IMR-90 (cell line): ENCODE data around the gene SLC35C1. TPM values are rescaled to one million over a fixed set of nuclear protein-coding genes. Genes with fewer than 3 reads are reported as not detected.

Experiments
- ATAC-seq: fragments of 200-7000 bp; cut with Tn5 transposase; 2 replicates; pipeline ENCODE4 v1.9.1; 2020; ENCODE audit warnings: low read depth, mild to moderate bottlenecking, moderate library complexity
- BruUV-seq: library from RNA; stranded (reverse); fragments of 400-500 nt; replicated peaks from 2 replicates; lab custom pipeline; 2021; lab: Mats Ljungman, UMichigan
- CTCF ChIA-PET: fragments of 300-600 bp; formaldehyde crosslinking; extraction: SDS; loops from one replicate; lab custom pipeline; 2021; ENCODE audit warnings: antibody characterized with exemption; lab: Yijun Ruan, JAX
- POLR2A ChIA-PET: fragments of 300-600 bp; sonication (Branson Sonifier 250); formaldehyde crosslinking; loops from one replicate; lab custom pipeline; 2022; ENCODE audit warnings: antibody characterized with exemption; ENCODE audit not compliant: unreplicated experiment; lab: Charles Lee
- DNase-seq: peaks from one replicate; pipeline ENCODE4 v3.0.0; 2013
- H2AFZ ChIP-seq: replicated peaks from 2 replicates; pipeline ENCODE3; 2013; ENCODE audit warnings: low read length, mild to moderate bottlenecking; ENCODE audit not compliant: poor library complexity
- H2AK5ac ChIP-seq: 2 replicates; pipeline ENCODE4 v1.6.1; 2013; ENCODE audit warnings: low read depth, low read length, inconsistent platforms
- H2AK9ac ChIP-seq: replicated peaks from 2 replicates; pipeline ENCODE3; 2013; ENCODE audit warnings: mild to moderate bottlenecking, low read depth, low read length, moderate library complexity; ENCODE audit not compliant: poor library complexity
- H2BK120ac ChIP-seq: 2 replicates; pipeline ENCODE4 v1.6.1; 2013; ENCODE audit warnings: low read depth, low read length, inconsistent platforms
- H2BK15ac ChIP-seq: 3 replicates; pipeline ENCODE4 v1.6.1; 2013; ENCODE audit warnings: low read depth, low read length, inconsistent platforms
- H2BK20ac ChIP-seq: 2 replicates; pipeline ENCODE4 v1.6.1; 2013; ENCODE audit warnings: low read depth, mild to moderate bottlenecking, inconsistent platforms, low read length, moderate library complexity
- H2BK5ac ChIP-seq: 2 replicates; pipeline ENCODE4 v1.6.1; 2013; ENCODE audit warnings: mild to moderate bottlenecking, low read depth, low read length, inconsistent platforms; ENCODE audit not compliant: poor library complexity, severe bottlenecking
- H3K14ac ChIP-seq: replicated peaks from 2 replicates; pipeline ENCODE4 v1.6.1; 2013; ENCODE audit warnings: low read depth, low read length, inconsistent platforms
- H3K18ac ChIP-seq: 2 replicates; pipeline ENCODE4 v1.6.1; 2013; ENCODE audit warnings: low read depth, low read length, control low read depth
- H3K23ac ChIP-seq: 2 replicates; pipeline ENCODE4 v1.6.1; 2013; ENCODE audit warnings: low read depth, low read length, inconsistent platforms
- H3K27ac ChIP-seq: 2 replicates; pipeline ENCODE4 v1.5.1; 2013; ENCODE audit warnings: mild to moderate bottlenecking, control low read depth, low read length; ENCODE audit not compliant: insufficient read depth
- H3K27me3 ChIP-seq: 2 replicates; pipeline ENCODE4 v1.6.1; 2013; ENCODE audit warnings: low read length; ENCODE audit not compliant: control insufficient read depth, insufficient read depth
- H3K36me3 ChIP-seq: 2 replicates; pipeline ENCODE4 v1.6.1; 2013; ENCODE audit warnings: low read length, mixed read lengths; ENCODE audit not compliant: control insufficient read depth, insufficient read depth
- H3K4ac ChIP-seq: 2 replicates; pipeline ENCODE4 v1.6.1; 2013; ENCODE audit warnings: low read depth, low read length, inconsistent platforms
- H3K4me1 ChIP-seq: 2 replicates; pipeline ENCODE4 v1.6.1; 2013; ENCODE audit warnings: low read length, mixed read lengths; ENCODE audit not compliant: control insufficient read depth, insufficient read depth
- H3K4me2 ChIP-seq: 2 replicates; pipeline ENCODE4 v1.6.1; 2013; ENCODE audit warnings: low read depth, mild to moderate bottlenecking, control low read depth, low read length, moderate library complexity
- H3K4me3 ChIP-seq: 2 replicates; pipeline ENCODE4 v1.5.1; 2013; ENCODE audit warnings: low read depth, mild to moderate bottlenecking, control low read depth, low read length, moderate library complexity; ENCODE audit not compliant: insufficient read depth
- H3K56ac ChIP-seq: 2 replicates; pipeline ENCODE4 v1.6.1; 2013; ENCODE audit warnings: low read length, inconsistent platforms; ENCODE audit not compliant: insufficient read depth; ENCODE audit errors: extremely low read depth
- H3K79me1 ChIP-seq, 2 experiments: 2 replicates each; pipeline ENCODE4 v1.6.1; 2013; ENCODE audit warnings: low read length in 2 of 2, inconsistent platforms in 1 of 2, low read depth in 1 of 2
- H3K9ac ChIP-seq: 2 replicates; pipeline ENCODE4 v1.6.1; 2013; ENCODE audit warnings: low read depth, low read length, control low read depth
- H3K9me1 ChIP-seq: 2 replicates; pipeline ENCODE4 v1.6.1; 2013; ENCODE audit warnings: low read length, inconsistent platforms; ENCODE audit not compliant: insufficient read depth
- H3K9me3 ChIP-seq: 2 replicates; pipeline ENCODE4 v1.6.1; 2013; ENCODE audit warnings: low read length; ENCODE audit not compliant: control insufficient read depth, insufficient read depth
- H4K20me1 ChIP-seq: 2 replicates; pipeline ENCODE4 v1.6.1; 2013; ENCODE audit warnings: low read length, inconsistent platforms; ENCODE audit not compliant: insufficient read depth
- H4K5ac ChIP-seq: 2 replicates; pipeline ENCODE4 v1.6.1; 2013; ENCODE audit warnings: mild to moderate bottlenecking, low read depth, low read length, control low read depth
- H4K8ac ChIP-seq, 2 experiments: 2 replicates each; pipeline ENCODE4 v1.6.1; 2013; ENCODE audit warnings: low read depth in 2 of 2, low read length in 2 of 2, control low read depth in 1 of 2, inconsistent platforms in 1 of 2
- H4K91ac ChIP-seq: 2 replicates; pipeline ENCODE4 v1.6.1; 2013; ENCODE audit warnings: low read depth, low read length, inconsistent platforms; ENCODE audit not compliant: insufficient read depth
- BHLHE40 ChIP-seq: fragments of 150-350 bp; IDR thresholded peaks from 2 replicates; pipeline ENCODE4 v1.6.1; 2016; ENCODE audit warnings: mild to moderate bottlenecking, low read depth, low read length
- CEBPB ChIP-seq: IDR thresholded peaks from 2 replicates; pipeline ENCODE4 v1.6.1; 2012; ENCODE audit warnings: low read depth, low read length, improper control_type of control experiment
- CHD1 ChIP-seq: IDR thresholded peaks from 2 replicates; pipeline ENCODE4 v1.6.1; 2012; ENCODE audit warnings: low read depth, low read length, improper control_type of control experiment
- MAFK ChIP-seq: IDR thresholded peaks from 2 replicates; pipeline ENCODE4 v1.6.1; 2012; ENCODE audit warnings: low read depth, low read length, improper control_type of control experiment
- MAZ ChIP-seq: IDR thresholded peaks from 2 replicates; pipeline ENCODE4 v1.6.1; 2012; ENCODE audit warnings: low read depth, mild to moderate bottlenecking, low read length, improper control_type of control experiment, moderate library complexity, borderline replicate concordance
- MXI1 ChIP-seq: IDR thresholded peaks from 2 replicates; pipeline ENCODE4 v1.6.1; 2012; ENCODE audit warnings: low read depth, mild to moderate bottlenecking, low read length, moderate library complexity, borderline replicate concordance
- NFE2L2 ChIP-seq: fragments of 150-350 bp; IDR thresholded peaks from 2 replicates; pipeline ENCODE4 v1.6.1; 2016; ENCODE audit warnings: low read depth, mild to moderate bottlenecking, low read length
- POLR2A ChIP-seq: IDR thresholded peaks from 2 replicates; pipeline ENCODE4 v1.6.1; 2012; ENCODE audit warnings: mild to moderate bottlenecking, low read depth, low read length
- RAD21 ChIP-seq: IDR thresholded peaks from 2 replicates; pipeline ENCODE4 v1.6.1; 2012; ENCODE audit warnings: low read length, improper control_type of control experiment
- RCOR1 ChIP-seq: IDR thresholded peaks from 2 replicates; pipeline ENCODE4 v1.6.1; 2012; ENCODE audit warnings: mild to moderate bottlenecking, low read length, improper control_type of control experiment; ENCODE audit not compliant: insufficient replicate concordance
- RFX5 ChIP-seq: IDR thresholded peaks from 2 replicates; pipeline ENCODE4 v1.8.0; 2012; ENCODE audit warnings: low read depth, mild to moderate bottlenecking, low read length, moderate library complexity
- SMC3 ChIP-seq: fragments of 150-350 bp; IDR thresholded peaks from 2 replicates; pipeline ENCODE4 v1.6.1; 2016; ENCODE audit warnings: low read depth, mild to moderate bottlenecking, antibody characterized with exemption, low read length, moderate library complexity
- USF2 ChIP-seq: fragments of 150-350 bp; IDR thresholded peaks from 2 replicates; pipeline ENCODE4 v1.6.1; 2017; ENCODE audit warnings: mild to moderate bottlenecking, antibody characterized with exemption, low read length, low read depth
- WGBS, 2 experiments: methylation state at CpG; one replicate each; pipeline versions ENCODE4 v1.1.5 to v1.1.7; 2013; ENCODE audit warnings: missing lambda C conversion rate in 2 of 2; ENCODE audit not compliant: insufficient read length in 1 of 2; ENCODE audit errors: extremely low coverage in 2 of 2; 5-methylcytosine and 5-hydroxymethylcytosine counted together
- dilution Hi-C: fragments of 300-500 bp; cut with HindIII; formaldehyde crosslinking; loops from one replicate; pipeline ENCODE4 v1.14.3; 2018; ENCODE audit warnings: low sequenced_read_pairs; ENCODE audit not compliant: unreplicated experiment
- in situ Hi-C: fragments of 300-500 bp; cut with MboI; formaldehyde crosslinking; loops from 3 replicates; pipeline ENCODE4 v1.14.3; 2019; ENCODE audit warnings: low sequenced_read_pairs, inconsistent platforms, mixed read lengths
- intact Hi-C: fragments of 100-400 bp; cut with micrococcal nuclease; formaldehyde crosslinking; loops from 2 replicates; pipeline ENCODE4 v1.10.0; 2022
- polyA plus RNA-seq, 3 experiments: library from polyadenylated mRNA; depleted of rRNA; stranded (reverse); fragments of >200 nt; gene quantifications; 2 replicates each; pipeline ENCODE4 v1.2.3, GENCODE V29; 2012; ENCODE audit warnings: low replicate concordance in 1 of 3
- total RNA-seq: library from RNA; depleted of rRNA; stranded (reverse); fragments of >200 nt; gene quantifications from 2 replicates; pipeline ENCODE4 v1.2.3, GENCODE V29; 2012
- TF ChIP-seq, protein P1 (sequence below): fragments of 150-350 bp; IDR thresholded peaks from 2 replicates; pipeline ENCODE4 v1.6.1; 2016; ENCODE audit warnings: low read depth, mild to moderate bottlenecking, low read length, moderate library complexity, borderline replicate concordance

Gene SLC35C1
- total and polyA plus RNA-seq, 2 of the 4 experiments (the other 2 are of a cell fraction) = 4.3 to 27.1 TPM

DNA sequence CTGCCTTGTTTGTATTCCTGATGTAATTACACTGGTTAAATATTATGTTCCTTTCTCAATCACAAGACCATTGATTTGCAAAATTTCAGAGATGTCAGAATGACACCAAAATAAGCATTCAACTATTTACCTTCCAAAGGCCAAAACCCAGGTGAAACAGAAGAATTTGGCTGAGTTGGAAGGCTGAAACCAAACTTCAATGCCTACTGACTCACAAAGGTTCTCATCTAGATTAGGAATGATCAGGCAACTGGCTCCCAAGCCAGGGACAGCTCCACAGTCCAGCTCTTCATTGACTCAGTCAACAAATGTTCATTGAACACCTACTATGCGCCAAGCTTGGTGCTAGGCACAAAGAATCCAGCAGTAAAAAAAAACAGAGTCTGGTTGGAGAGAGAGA lies 13.4 kb upstream of the SLC35C1 start:
- Histone ChIP-seq H4K91ac (no peak overlapping the region), H3K56ac (no peak overlapping the region), H3K36me3 (no peaks in the 10 kb centered on the region), H2BK120ac (no peak overlapping the region), H2AFZ (no peak overlapping the region), H4K8ac (no peak overlapping the region), H2BK5ac (no peak overlapping the region), H3K18ac (no peak overlapping the region), H3K4me1 (no peaks in the 10 kb centered on the region), H3K4me3 (no peak overlapping the region), H3K27me3 (peaks cover 6% of the 10 kb centered on the region), H3K9ac (no peak overlapping the region), H3K23ac (no peak overlapping the region), H2AK5ac (no peak overlapping the region), H3K9me1 (no peaks in the 10 kb centered on the region), H2AK9ac (no peak overlapping the region), H3K4ac (no peak overlapping the region), H4K5ac (no peak overlapping the region), H3K4me2 (no peak overlapping the region), H3K14ac (no peak overlapping the region), H2BK20ac (no peak overlapping the region), H3K9me3 (no peaks in the 10 kb centered on the region), H2BK15ac (no peak overlapping the region), H3K27ac (no peak overlapping the region), H4K20me1 (no peaks in the 10 kb centered on the region), H3K79me1 (no peaks in the 10 kb centered on the region)
- intact Hi-C loops = no loop called here
- in situ Hi-C loops = no loop called here
- CTCF ChIA-PET = no interaction called here
- DNase-seq = no peak
- no peak for ATAC-seq
- no TSS peak for BruUV-seq
- TF ChIP-seq CEBPB (no peak), CHD1 (no peak), NFE2L2 (no peak), BHLHE40 (no peak), SMC3 (no peak), POLR2A (no peak), RFX5 (no peak), MXI1 (no peak), RAD21 (no peak), MAZ (no peak), MAFK (no peak), USF2 (no peak), RCOR1 (no peak)
- TF ChIP-seq, protein P1, sequence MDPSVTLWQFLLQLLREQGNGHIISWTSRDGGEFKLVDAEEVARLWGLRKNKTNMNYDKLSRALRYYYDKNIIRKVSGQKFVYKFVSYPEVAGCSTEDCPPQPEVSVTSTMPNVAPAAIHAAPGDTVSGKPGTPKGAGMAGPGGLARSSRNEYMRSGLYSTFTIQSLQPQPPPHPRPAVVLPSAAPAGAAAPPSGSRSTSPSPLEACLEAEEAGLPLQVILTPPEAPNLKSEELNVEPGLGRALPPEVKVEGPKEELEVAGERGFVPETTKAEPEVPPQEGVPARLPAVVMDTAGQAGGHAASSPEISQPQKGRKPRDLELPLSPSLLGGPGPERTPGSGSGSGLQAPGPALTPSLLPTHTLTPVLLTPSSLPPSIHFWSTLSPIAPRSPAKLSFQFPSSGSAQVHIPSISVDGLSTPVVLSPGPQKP = no peak
- POLR2A ChIA-PET = no interaction called here
- no CpG with 5 or more reads among the region's 1 CpG for WGBS, 2 experiments
- dilution Hi-C loops = no loop called here
